Stimulated activated naive CD4-positive, alpha-beta T cell treated with Interleukin-2 at 50 U/mL for 16 hours (primary cell): ENCODE measurements around the gene CFH.
A peak's percentile ranks its signal among the peaks of the same experiment; 100 is the strongest.
"Not testable (repeated sequence)": the region's sequence is repeated elsewhere in the genome, so short reads cannot be mapped to it uniquely, and the experiment has no call there.

ENCODE experiments used
- DNase-seq: peaks from one replicate; lab custom pipeline; 2025; lab: John Stamatoyannopoulos, UW

Gene CFH

GRCh38 chr1:196667131-196667530, 15.3 kb downstream of the CFH start:
- no peak for DNase-seq

GRCh38 chr1:196669051-196669450, 17.2 kb downstream of the CFH start:
- DNase-seq: no peak

- no peak for DNase-seq
Observed at GRCh38 chr1:196669693-196670092, 17.9 kb downstream of the CFH start.

- no peak for DNase-seq
Observed at GRCh38 chr1:196674908-196675307, 23.1 kb downstream of the CFH start.

- DNase-seq: no peak
Observed at GRCh38 chr1:196677781-196678509, 26.1 kb downstream of the CFH start.

GRCh38 chr1:196678510-196678884, 26.7 kb downstream of the CFH start:
- DNase-seq: no peak

GRCh38 chr1:196680107-196680506, 28.3 kb downstream of the CFH start:
- no peak for DNase-seq

GRCh38 chr1:196684476-196684875, 32.6 kb downstream of the CFH start:
- DNase-seq: no peak

- DNase-seq: no peak
Observed at GRCh38 chr1:196685506-196685905, 33.7 kb downstream of the CFH start.

- DNase-seq: no peak
Observed at GRCh38 chr1:196689001-196689400, 37.2 kb downstream of the CFH start.

GRCh38 chr1:196690582-196690981, 38.7 kb downstream of the CFH start:
- no peak for DNase-seq

- DNase-seq: no peak
Observed at GRCh38 chr1:196698993-196699392, 47.1 kb downstream of the CFH start.

- no peak for DNase-seq
Observed at GRCh38 chr1:196701144-196701543, 49.3 kb downstream of the CFH start.

- DNase-seq: not testable (repeated sequence)
Observed at GRCh38 chr1:196709892-196710291, 58.0 kb downstream of the CFH start.

- no peak for DNase-seq
Observed at GRCh38 chr1:196717868-196718267, 66.0 kb downstream of the CFH start.

GRCh38 chr1:196723325-196724185, 71.7 kb downstream of the CFH start:
- peak; percentile 22 for DNase-seq

GRCh38 chr1:196732526-196732925, 80.7 kb downstream of the CFH start:
- no peak for DNase-seq

- no peak for DNase-seq
Observed at GRCh38 chr1:196733091-196733970, 81.5 kb downstream of the CFH start.

GRCh38 chr1:196734006-196734405, 82.2 kb downstream of the CFH start:
- DNase-seq: no peak

GRCh38 chr1:196734460-196734859, 82.6 kb downstream of the CFH start:
- no peak for DNase-seq

- DNase-seq: no peak
Observed at GRCh38 chr1:196738730-196739129, 86.9 kb downstream of the CFH start.

- DNase-seq: not testable (repeated sequence)
Observed at GRCh38 chr1:196743244-196743643, 91.4 kb downstream of the CFH start.
